Activated T-cell treated with anti-CD3 and anti-CD28 coated beads, Interleukin-2, amount 50 U/mL, for 4 hours (primary cell): ENCODE data around the gene LHPP. TPM values are rescaled to one million over a fixed set of nuclear protein-coding genes. Genes with fewer than 3 reads are reported as not detected.
A peak's percentile ranks its signal among the peaks of the same experiment; 100 is the strongest.
"Not testable (repeated sequence)": the region's sequence is repeated elsewhere in the genome, so short reads cannot be mapped to it uniquely, and the experiment has no call there.

Experiments used
- ATAC-seq, 2 donors: fragments of 200-7000 bp; cut with Tn5 transposase; one replicate each; pipeline ENCODE4 v1.10.0; 2021
- DNase-seq: peaks from one replicate; pipeline ENCODE4 v3.0.0-alpha.2; 2020
- H3K27me3 Mint-ChIP-seq: one replicate; pipeline ENCODE4 v1.8.0; 2021; ENCODE audit warnings: low read depth, mixed read lengths
- H3K36me3 Mint-ChIP-seq: one replicate; pipeline ENCODE4 v1.8.0; 2022; ENCODE audit warnings: mixed read lengths; ENCODE audit not compliant: insufficient read depth
- H3K4me1 Mint-ChIP-seq: one replicate; pipeline ENCODE4 v1.8.0; 2021; ENCODE audit warnings: low read depth, mixed read lengths
- H3K4me3 Mint-ChIP-seq: one replicate; pipeline ENCODE4 v1.8.0; 2021; ENCODE audit warnings: mild to moderate bottlenecking, moderate library complexity, mixed read lengths
- H3K9me3 Mint-ChIP-seq: one replicate; pipeline ENCODE4 v1.8.0; 2021; ENCODE audit warnings: mixed read lengths
- total RNA-seq, 3 donors: library from RNA; stranded (reverse); gene quantifications; one replicate each; pipeline ENCODE4 v1.2.1, GENCODE V29; 2021

Gene LHPP
- total RNA-seq, 3 donors from 2014 or later, result 2.5 to 3.3 (median 3.2) TPM

DNA sequence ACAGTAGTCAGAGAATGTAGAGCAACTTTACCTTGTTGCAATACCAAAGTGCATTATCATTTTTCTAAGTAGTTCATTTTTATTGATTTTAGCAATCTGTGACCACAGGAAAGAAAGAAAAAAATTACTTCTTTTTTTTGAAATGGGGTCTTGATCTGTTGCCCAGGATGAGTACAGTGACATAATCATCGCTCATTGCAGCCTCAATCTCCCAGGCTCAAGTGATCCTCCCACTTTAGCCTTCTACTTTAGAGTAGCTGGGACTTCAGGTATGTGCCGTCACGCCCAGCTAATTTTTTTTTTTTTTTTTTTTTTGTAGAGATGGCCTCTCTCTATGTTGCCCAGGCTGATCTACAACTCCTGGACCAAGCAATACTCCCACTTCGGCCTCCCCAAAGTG, 31.5 kb upstream of the LHPP start:
- peaks cover 13% of the 10 kb centered on the region for H3K27me3 Mint-ChIP-seq
- H3K9me3 Mint-ChIP-seq, result no peaks in the 10 kb centered on the region
- DNase-seq, result no peak
- H3K4me1 Mint-ChIP-seq, result no peaks in the 10 kb centered on the region
- no peak for ATAC-seq
- no peak overlapping the region for H3K4me3 Mint-ChIP-seq
- no peaks in the 10 kb centered on the region for H3K36me3 Mint-ChIP-seq

DNA sequence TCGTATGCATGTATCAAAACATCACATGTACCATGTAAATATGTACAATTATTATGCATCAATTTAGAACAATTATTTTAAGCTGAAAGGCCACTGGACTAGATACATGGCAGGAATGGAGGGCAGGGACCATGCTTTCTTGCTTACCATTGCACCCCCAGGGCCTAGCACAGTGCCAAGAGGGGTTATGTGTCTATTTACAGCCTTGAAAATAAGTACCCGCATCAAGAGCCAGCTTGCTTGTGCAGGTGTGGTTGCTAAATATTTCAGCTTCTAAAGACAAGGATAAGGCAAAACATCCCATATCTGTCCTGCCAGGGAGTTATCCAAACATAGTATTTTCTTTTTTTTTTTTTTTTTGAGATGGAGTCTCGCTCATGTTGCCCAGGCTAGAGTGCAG, 28.2 kb upstream of the LHPP start:
- ATAC-seq (no peak), DNase-seq (no peak)
- Mint-ChIP-seq H3K36me3 (no peaks in the 10 kb centered on the region), H3K4me3 (no peak overlapping the region), H3K27me3 (peaks cover 15% of the 10 kb centered on the region), H3K9me3 (no peaks in the 10 kb centered on the region), H3K4me1 (no peaks in the 10 kb centered on the region)

- H3K4me3 Mint-ChIP-seq, H3K27me3 Mint-ChIP-seq, H3K9me3 Mint-ChIP-seq, DNase-seq, H3K36me3 Mint-ChIP-seq, ATAC-seq, H3K4me1 Mint-ChIP-seq: not testable (repeated sequence)
Observed at GRCh38 chr10:124435683-124436082, 25.9 kb upstream of the LHPP start.

DNA sequence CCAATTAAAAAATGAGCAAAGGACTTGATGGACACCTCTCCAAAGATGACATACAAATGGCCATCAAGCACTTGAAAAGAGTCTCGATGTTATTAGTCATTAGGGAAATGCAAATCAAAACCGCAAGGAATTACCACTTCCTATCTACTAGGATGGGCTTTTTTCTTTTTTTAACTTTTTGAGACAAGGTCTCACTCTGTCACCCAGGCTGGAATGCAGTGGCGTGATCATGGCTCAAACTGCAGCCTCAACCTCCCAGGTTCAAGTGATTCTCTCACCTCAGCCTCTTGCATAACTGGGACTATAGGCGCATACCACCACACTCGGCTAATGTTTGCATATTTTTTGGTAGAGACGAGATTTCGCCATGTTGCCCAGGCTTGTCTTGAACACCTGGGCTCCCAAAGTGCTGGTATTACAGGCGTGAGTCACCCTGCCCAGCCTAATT, 25.4 kb upstream of the LHPP start:
- no peak for DNase-seq
- no peaks in the 10 kb centered on the region for H3K4me1 Mint-ChIP-seq
- H3K9me3 Mint-ChIP-seq, result no peaks in the 10 kb centered on the region
- peaks cover 7% of the 10 kb centered on the region for H3K27me3 Mint-ChIP-seq
- no peak for ATAC-seq
- H3K36me3 Mint-ChIP-seq, result no peaks in the 10 kb centered on the region
- H3K4me3 Mint-ChIP-seq, result no peak overlapping the region

DNA sequence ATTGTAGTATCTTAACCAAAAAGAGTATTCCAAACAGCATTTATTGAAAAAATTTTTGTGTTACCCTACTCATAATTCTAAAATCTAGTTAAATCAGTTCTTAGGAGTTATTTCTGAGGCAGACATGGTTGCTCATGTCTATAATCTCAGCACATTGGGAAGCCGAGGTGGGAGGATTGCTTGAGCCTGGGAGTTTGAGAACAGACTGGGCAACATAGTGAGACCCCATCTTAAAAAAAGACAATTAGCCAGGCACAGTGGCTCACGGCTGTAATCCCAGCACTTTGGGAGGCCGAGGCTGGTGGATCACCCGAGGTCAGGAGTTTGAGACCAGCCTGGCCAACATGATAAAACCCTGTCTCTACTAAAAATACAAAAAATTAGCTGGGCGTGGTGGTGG, 19.9 kb upstream of the LHPP start:
- ATAC-seq, H3K4me3 Mint-ChIP-seq, H3K9me3 Mint-ChIP-seq, H3K4me1 Mint-ChIP-seq, DNase-seq, H3K36me3 Mint-ChIP-seq: not testable (repeated sequence)
- peaks cover 34% of the 10 kb centered on the region for H3K27me3 Mint-ChIP-seq

- DNase-seq (no peak), ATAC-seq (no peak)
- Mint-ChIP-seq H3K27me3 (peaks cover 68% of the 10 kb centered on the region), H3K9me3 (no peaks in the 10 kb centered on the region), H3K36me3 (no peaks in the 10 kb centered on the region), H3K4me3 (no peak overlapping the region), H3K4me1 (peaks cover 24% of the 10 kb centered on the region)
Observed at GRCh38 chr10:124446830-124447750, 14.5 kb upstream of the LHPP start.

- H3K36me3 Mint-ChIP-seq, result no peaks in the 10 kb centered on the region
- H3K4me1 Mint-ChIP-seq, result peaks cover 24% of the 10 kb centered on the region
- H3K4me3 Mint-ChIP-seq, result peak overlapping the region; percentile 52
- no peaks in the 10 kb centered on the region for H3K9me3 Mint-ChIP-seq
- ATAC-seq (peak in 1 of 2 donors; percentile 44), DNase-seq (no peak)
- peaks cover 76% of the 10 kb centered on the region for H3K27me3 Mint-ChIP-seq
Observed at GRCh38 chr10:124447751-124448466, 13.7 kb upstream of the LHPP start.

DNA sequence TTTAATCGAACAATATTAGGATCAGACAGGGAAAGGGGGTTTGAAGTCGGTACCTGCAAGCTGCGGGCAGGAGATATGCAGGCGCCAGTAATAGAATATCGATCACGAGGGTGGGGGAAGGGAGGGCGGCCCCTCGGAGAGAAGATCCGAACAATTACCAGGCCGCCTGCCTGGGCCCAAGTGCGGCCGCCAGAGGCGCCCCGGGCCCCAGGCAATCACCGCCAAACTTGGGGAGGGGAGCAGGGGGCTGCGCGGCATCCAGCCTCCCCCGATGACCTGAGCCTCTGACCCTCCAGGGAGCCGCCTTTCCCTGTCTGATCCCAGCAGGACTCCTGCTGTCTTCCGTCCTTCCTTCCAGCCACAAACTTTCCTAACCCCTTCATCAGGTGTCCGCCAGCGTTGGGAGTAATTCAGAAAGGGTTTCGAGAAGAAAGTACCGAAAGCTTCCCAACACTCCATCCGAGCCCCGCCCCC, 12.9 kb upstream of the LHPP start:
- Mint-ChIP-seq H3K36me3 (no peaks in the 10 kb centered on the region), H3K4me3 (peak overlapping the region; percentile 29), H3K27me3 (peaks cover 78% of the 10 kb centered on the region), H3K9me3 (no peaks in the 10 kb centered on the region), H3K4me1 (peaks cover 24% of the 10 kb centered on the region)
- DNase-seq (no peak), ATAC-seq (no peak)

DNA sequence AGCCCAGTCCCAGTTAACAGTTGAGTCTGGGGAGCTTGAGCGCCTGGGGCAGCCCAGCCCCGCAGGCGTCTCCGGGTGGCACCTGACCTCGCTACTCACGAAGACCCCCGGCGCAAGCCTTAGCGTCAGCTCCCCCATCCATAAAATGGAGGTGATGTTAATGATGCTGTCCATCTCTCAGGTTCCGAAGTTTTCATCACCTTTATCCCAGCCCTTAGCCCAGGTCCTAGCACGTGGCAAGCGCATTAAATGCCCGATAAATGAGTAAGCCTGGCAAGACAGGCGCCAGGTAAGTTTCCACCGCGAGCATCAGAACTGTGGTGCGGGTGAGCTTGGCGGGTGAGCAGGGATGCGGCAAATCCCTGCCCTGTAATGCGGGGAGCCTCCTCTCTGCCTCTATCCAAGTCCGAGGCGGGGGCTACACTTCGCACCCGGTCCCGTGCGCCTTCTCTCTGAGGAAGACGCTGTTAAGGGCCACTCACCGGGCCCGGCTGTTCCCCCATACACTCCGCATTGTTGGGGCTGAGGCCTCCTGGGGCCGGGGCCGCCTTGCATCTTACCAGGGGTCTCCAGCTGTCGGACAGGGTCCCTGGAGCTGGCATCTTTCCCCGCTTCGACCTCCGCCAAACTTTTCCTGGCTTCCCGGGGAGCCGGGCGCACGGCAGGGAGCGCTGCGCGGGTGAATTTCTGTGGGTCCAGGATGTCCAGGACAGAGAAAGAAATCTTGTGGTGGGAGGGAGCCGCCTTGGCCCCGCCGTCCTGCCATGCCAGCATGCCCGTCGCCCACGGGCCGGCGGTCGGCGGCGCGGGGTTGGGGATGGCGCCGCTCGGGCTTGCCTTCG, 12.2 kb upstream of the LHPP start:
- H3K9me3 Mint-ChIP-seq, result no peaks in the 10 kb centered on the region
- DNase-seq (no peak), ATAC-seq (peak; percentile 12 to 16)
- H3K36me3 Mint-ChIP-seq, result no peaks in the 10 kb centered on the region
- H3K27me3 Mint-ChIP-seq, result peaks cover 82% of the 10 kb centered on the region
- H3K4me3 Mint-ChIP-seq, result peak overlapping the region; percentile 29
- H3K4me1 Mint-ChIP-seq, result peaks cover 24% of the 10 kb centered on the region

GRCh38 chr10:124450012-124450782, 11.4 kb upstream of the LHPP start, which contains the start of gene NKX1-2:
NKX1-2 (minus strand) TSS chr10:124450035; CDS start chr10:124449943, 92 bp downstream.
- H3K36me3 Mint-ChIP-seq, result no peaks in the 10 kb centered on the region
- no peak for DNase-seq
- H3K9me3 Mint-ChIP-seq, result no peaks in the 10 kb centered on the region

DNA sequence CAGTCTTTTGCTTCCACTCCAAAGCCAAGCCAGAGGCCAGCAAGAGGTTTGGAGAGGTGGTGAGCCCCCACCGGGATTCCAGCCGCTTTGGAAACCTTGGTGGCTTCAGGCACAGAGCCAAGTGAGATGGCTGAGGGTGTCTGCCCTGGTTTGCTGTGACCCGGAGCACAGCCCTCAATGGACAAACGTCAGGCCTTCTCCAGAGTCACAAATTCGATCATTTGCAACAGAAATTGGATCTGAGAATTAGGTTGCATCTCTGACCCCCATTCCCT, 10.9 kb upstream of the LHPP start:
- Mint-ChIP-seq H3K4me1 (peaks cover 24% of the 10 kb centered on the region), H3K36me3 (no peaks in the 10 kb centered on the region), H3K4me3 (no peak overlapping the region), H3K9me3 (no peaks in the 10 kb centered on the region), H3K27me3 (peaks cover 83% of the 10 kb centered on the region)
- DNase-seq, result no peak
- no peak for ATAC-seq

More at GRCh38 chr10:124450012-124450782, 11.4 kb upstream of the LHPP start, which contains the start of gene NKX1-2:
- ATAC-seq, result peak; percentile 42 to 54
- Mint-ChIP-seq H3K27me3 (peaks cover 84% of the 10 kb centered on the region), H3K4me1 (peaks cover 24% of the 10 kb centered on the region), H3K4me3 (peak within 1 kb of the TSS; percentile 50)

- no peaks in the 10 kb centered on the region for H3K36me3 Mint-ChIP-seq
- no peak overlapping the region for H3K4me3 Mint-ChIP-seq
- DNase-seq, result no peak
- peaks cover 24% of the 10 kb centered on the region for H3K4me1 Mint-ChIP-seq
- no peaks in the 10 kb centered on the region for H3K9me3 Mint-ChIP-seq
- H3K27me3 Mint-ChIP-seq, result peaks cover 83% of the 10 kb centered on the region
- ATAC-seq, result no peak
Observed at GRCh38 chr10:124451276-124451675, 10.3 kb upstream of the LHPP start.

- H3K36me3 Mint-ChIP-seq, result no peaks in the 10 kb centered on the region
- peaks cover 73% of the 10 kb centered on the region for H3K27me3 Mint-ChIP-seq
- DNase-seq (no peak), ATAC-seq (no peak)
- H3K9me3 Mint-ChIP-seq, result no peaks in the 10 kb centered on the region
- peaks cover 12% of the 10 kb centered on the region for H3K4me1 Mint-ChIP-seq
- no peak overlapping the region for H3K4me3 Mint-ChIP-seq
Observed at GRCh38 chr10:124453960-124454610, 7.5 kb upstream of the LHPP start.
